Measurements from ENCODE around the gene CHN2. TPM values are rescaled to one million over a fixed set of nuclear protein-coding genes. Genes with fewer than 3 reads are reported as not detected.

The CHN2 gene
- total RNA-seq, 2 donors from 2014 or later, result 8.4 to 11.6 TPM

DNA sequence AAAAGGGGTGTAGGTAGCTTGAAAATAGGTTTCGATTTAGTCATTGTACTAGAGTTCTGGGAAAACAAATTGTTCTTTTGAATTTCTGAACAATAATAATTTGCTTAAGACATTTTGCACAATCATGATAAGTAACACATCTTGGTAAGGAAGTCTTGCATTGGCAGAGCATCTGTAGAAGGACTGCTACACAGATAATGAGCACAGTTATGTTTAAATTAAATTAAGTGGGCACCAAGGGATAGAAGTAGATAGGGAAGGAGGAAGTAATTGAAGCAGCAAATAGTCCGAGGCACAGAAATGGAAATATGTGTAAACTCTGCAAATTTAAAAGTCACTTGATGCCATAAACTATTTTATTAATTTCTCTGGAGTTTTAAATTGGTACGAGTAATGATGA is 122.4 kb downstream of the CHN2 start:
- intact Hi-C loops (cut with DNase I), result no loop called here
- no peak for DNase-seq (ENCODE audit: low spot score)

- intact Hi-C loops (cut with DNase I), result no loop called here
- no peak for DNase-seq (ENCODE audit: low spot score)
Observed at GRCh38 chr7:29318853-29319718, 124.5 kb downstream of the CHN2 start.

DNA sequence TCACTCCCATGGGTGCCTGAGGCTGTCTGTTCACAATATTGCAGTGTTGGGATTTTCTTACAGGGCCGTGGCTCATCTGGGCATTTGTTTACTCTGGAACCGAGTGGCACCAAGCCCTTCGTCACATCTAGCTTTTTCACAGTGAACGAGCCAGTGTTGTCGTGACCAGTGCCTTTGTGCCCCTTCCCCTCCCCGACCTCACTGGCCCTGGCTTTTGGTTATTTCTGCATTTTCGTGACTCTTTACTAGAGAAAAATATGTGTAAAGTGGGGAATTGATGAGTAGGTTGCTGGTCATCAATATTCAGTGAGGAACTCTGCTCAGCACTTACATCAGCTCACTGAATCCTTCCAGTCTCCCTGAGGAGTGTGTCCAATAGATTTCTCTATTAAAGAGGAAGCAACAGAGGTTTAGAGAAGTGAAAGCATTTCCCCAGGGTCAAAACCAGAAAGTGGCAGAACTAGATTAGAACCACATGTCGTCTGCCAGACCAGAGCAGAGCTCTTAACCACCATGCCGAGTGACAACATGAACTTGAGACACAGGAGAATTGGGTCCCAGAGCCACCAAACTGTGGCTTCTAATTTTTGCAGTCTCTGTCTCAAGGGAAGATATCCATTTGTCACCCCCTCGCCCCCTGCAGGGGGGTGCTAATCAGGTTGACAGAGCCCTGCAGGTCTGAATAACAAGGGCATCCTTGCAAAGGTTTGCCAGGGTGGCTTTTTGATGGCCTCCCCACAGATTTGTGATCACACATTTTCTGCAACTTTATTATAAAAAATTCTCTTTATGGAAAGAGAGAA is 125.3 kb downstream of the CHN2 start:
- DNase-seq (ENCODE audit: low spot score), result no peak

DNA sequence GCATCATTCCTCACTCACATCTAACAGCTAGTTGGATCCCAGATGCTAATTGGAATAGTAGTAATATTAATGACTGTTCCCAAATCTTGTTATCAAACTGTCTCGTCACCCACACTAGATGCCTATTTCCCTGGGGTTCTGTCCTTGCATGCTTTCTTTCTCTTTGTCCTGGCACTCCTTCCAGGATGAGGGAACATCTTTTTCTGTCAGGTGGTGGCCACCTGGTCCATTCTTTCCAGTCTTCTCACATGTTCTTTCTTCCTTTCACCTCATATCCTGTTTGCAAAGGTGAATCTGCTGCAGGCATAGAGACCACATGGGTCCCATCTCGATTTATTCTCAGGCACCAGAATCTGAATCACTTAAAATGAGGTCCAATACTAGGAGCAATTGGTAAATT is 126.0 kb downstream of the CHN2 start:
- DNase-seq (ENCODE audit: low spot score), result no peak
- intact Hi-C loops (cut with DNase I), result no loop called here

More for the DNA sequence above, 125.3 kb downstream of the CHN2 start:
- intact Hi-C loops (cut with DNase I), result no loop called here

DNA sequence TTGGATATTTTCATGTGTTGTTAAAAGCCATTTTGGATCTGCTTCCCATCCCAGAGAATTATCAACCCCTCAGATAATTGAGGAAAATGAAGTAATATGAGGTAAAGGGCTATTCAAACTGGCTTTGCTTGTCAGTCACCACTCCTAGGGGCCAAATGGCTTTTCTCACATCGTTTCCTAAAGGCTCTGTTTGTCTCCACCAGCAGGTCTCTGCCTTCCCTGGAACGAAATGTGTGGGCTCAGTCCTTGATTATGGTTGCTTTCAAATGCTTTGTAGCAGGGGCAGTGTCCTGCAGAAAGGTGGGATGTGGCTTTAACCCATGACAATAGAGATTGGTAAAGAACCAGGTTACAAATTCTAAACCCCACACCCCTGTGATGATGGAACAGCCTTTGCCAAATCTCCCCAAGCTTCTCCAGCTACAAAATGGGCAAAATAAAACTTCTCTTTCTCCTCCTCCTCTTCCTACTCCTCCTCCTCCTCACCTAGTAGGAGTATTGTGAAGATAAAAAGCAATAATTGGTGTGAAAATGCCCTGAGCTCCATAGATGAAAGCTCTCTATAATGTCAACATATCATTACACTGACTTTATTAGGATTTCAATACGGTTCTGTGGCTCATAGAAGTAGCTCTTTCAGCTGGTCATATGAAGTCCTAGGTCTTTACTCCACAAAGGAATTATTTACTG is 127.6 kb downstream of the CHN2 start:
- no peak for DNase-seq (ENCODE audit: low spot score)
- intact Hi-C loops (cut with DNase I), result no loop called here

DNA sequence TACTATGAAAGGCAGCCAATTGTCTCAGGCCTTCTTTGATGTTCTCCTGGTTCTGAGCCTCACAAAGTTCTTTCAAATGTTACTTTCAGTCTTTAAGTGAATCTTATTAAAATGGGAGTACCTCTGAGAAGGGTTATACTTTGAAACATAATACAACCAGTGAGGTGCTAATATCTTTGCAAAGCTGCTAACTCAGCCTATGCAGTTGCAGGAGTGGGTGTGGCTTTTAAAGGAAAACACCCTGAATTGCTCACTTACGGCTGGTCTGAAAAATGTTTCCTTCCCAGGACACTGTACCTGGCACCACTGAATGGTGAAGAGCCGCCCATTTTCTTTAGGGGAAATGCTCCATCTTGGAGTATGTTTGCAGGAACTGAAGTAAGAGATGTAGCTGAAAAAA is 130.9 kb downstream of the CHN2 start:
- no peak for DNase-seq (ENCODE audit: low spot score)
- intact Hi-C loops (cut with DNase I), result loop anchor here in 1 of 2 donors (5.0 kb wide), 1 partner anchor 82 kb away; no protein-coding TSS in a partner anchor

GRCh38 chr7:29326864-29327263 is 132.3 kb downstream of the CHN2 start:
- DNase-seq (ENCODE audit: low spot score), result no peak
- intact Hi-C loops (cut with DNase I), result loop anchor here in 1 of 2 donors (5.0 kb wide), 1 partner anchor 80 kb away; no protein-coding TSS in a partner anchor

GRCh38 chr7:29327455-29327854 is 132.9 kb downstream of the CHN2 start:
- intact Hi-C loops (cut with DNase I), result loop anchor here in 1 of 2 donors (5.0 kb wide), 1 partner anchor 80 kb away; no protein-coding TSS in a partner anchor
- DNase-seq (ENCODE audit: low spot score), result no peak

GRCh38 chr7:29328045-29328444 is 133.5 kb downstream of the CHN2 start:
- intact Hi-C loops (cut with DNase I), result loop anchor here in 1 of 2 donors (5.0 kb wide), 1 partner anchor 79 kb away; no protein-coding TSS in a partner anchor
- no peak for DNase-seq (ENCODE audit: low spot score)

GRCh38 chr7:29328811-29329210 is 134.2 kb downstream of the CHN2 start:
- DNase-seq (ENCODE audit: low spot score), result no peak
- intact Hi-C loops (cut with DNase I), result loop anchor here in 1 of 2 donors (5.0 kb wide), 1 partner anchor 78 kb away; no protein-coding TSS in a partner anchor

- intact Hi-C loops (cut with DNase I), result loop anchor here in 1 of 2 donors (5.0 kb wide), 1 partner anchor 78 kb away; no protein-coding TSS in a partner anchor
- DNase-seq (ENCODE audit: low spot score), result no peak
Observed at GRCh38 chr7:29329686-29330085, 135.1 kb downstream of the CHN2 start.

DNA sequence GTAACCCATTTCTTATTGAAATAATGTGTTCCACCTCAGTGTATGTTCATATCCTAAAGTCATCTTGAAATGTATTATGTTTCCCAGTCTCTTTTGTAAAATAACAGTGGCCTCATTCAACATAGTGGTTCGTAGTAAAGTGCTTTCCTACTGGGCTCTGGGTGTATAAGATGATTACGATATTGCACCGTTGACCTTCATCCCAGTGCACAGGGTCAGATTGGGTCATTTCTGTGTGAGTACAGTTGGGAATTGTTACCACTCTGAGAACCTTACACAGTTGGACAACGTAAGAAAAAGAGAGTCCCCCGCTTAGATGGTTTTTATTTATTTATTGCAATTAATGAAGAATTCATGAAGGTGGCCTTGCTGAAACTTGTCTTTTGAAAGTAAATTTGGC is 135.6 kb downstream of the CHN2 start:
- intact Hi-C loops (cut with DNase I), result no loop called here
- DNase-seq (ENCODE audit: low spot score), result no peak

DNA sequence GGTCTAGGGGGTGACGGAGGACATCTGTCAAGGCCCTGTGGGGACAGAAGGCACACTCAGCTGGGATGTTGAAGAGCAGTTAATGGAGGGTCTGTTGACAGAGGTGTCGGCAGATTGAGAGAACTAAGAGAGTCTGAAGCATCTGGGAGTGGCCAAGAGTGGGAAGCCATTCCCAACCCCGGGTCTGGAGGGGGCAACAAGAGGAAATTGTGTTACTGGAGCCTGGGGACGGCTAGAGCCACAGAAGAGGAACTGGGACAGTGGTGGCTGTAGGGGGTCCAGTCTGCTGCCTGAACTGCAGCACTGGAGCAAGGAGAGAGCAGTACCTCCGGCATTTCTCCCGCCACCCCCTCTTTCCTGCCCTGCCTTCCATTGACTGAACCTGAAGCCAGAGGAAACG is 136.6 kb downstream of the CHN2 start:
- intact Hi-C loops (cut with DNase I), result no loop called here
- no peak for DNase-seq (ENCODE audit: low spot score)

DNA sequence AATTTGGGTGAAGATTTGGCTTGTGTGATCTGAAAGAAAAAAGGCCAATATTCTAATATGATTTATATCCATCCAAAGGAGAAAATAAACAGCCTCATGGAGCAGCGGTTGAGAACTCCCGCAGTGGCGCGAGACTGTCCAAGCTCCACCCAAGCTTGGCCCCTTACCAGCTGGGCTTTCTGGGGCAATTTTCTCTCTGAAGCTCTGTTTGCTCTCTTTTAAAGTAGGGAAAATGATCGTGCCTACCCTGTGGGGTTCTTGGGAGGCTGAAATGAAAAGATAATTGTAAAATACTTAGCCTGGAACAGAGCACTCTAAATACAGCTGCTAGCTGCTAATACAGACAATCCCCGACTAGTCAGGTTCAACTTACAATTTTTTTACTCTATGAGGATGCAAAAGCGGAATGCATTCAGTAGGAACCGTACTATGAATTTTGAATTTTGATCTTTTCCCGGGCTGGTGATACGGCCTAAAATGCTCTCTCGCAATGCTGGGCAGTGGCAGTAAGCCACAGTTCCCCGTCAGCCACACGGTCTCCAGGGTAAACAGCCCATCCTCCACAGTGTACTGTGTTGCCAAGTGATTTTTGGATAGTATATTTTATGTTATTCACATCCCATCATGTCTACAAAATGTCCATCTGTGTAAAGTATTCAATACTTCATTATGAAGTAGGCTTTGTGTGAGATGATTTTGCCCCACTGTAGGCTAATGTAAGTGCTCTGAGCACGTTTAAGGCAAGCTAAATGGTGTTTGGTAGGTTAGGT is 137.7 kb downstream of the CHN2 start:
- DNase-seq (ENCODE audit: low spot score), result no peak
- intact Hi-C loops (cut with DNase I), result no loop called here

GRCh38 chr7:29332875-29333855 is 138.6 kb downstream of the CHN2 start:
- intact Hi-C loops (cut with DNase I), result no loop called here
- no peak for DNase-seq (ENCODE audit: low spot score)

- intact Hi-C loops (cut with DNase I), result no loop called here
- DNase-seq (ENCODE audit: low spot score), result no peak
Observed at GRCh38 chr7:29335188-29336083, 140.9 kb downstream of the CHN2 start.
